ENCODE data around the gene TMEM44. TPM values are rescaled to one million over a fixed set of nuclear protein-coding genes. Genes with fewer than 3 reads are reported as not detected.
"Not testable (repeated sequence)": the region's sequence is repeated elsewhere in the genome, so short reads cannot be mapped to it uniquely, and the experiment has no call there.

TMEM44 gene
- polyA plus RNA-seq, 1 donor, result 25.8 TPM

- no peak for DNase-seq
Measured at GRCh38 chr3:194608981-194609380, 24.2 kb downstream of the TMEM44 start.

DNA sequence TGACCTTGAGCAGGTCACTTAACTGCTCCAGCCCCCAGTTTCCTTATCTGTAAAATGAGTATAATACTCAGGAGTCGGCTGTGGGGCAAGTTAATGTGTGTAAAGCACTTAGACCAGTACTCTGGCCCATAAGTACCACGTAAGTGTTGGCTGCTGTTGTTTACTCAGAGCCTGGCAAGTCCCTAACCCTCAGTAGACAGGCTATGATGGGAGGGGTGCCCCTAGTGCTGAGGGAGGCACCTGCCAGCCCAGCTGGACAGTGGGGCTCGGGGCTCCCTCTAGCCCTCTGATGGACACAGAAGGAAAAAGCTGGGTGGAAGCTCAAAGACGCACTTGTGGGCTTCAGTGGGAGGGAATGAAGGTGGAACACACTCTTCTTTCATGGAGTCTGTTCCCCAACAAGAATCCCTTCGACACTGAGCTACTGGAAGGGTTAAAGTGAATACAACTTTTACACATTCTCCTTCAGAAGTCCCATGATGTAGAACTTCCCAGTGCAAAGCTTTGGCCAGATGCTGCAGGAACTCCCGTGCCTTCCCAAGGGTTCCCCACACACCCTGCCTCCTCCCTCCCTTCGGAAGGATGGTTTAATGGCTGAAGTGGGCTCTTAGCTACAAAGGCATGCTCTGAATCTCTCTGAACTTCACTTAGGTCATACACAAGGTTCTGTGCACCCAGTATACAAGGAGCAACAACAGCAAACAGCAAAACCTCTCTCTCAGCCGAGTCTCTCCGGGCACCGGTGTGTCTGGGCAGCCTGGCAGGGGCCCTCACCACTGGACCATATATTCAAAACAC, 25.4 kb downstream of the TMEM44 start:
- no peak for DNase-seq

GRCh38 chr3:194606941-194607340, 26.3 kb downstream of the TMEM44 start:
- DNase-seq, result no peak

DNA sequence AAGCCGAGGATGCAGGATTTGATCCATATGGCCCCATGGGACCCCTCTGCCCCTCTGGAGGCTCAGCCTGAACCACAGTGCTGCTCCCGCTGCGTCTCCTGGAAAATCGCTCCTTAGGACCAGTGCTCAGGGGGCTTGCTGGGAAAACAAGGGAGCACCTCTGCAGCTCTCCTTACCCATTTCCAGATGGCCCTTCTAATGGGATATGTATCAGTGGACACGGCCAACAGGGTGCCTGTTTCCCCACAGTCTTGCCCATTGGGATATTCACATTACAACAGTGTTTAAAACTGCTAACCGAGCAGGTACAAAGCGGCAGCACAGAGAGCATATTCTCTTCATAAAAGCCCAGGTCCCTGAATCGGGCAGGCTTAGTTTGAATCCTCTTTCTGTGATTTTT, 27.1 kb downstream of the TMEM44 start:
- DNase-seq, result no peak

GRCh38 chr3:194605314-194605713, 27.9 kb downstream of the TMEM44 start:
- not testable (repeated sequence) for DNase-seq

- DNase-seq, result no peak
Measured at GRCh38 chr3:194604837-194605236, 28.4 kb downstream of the TMEM44 start.

DNA sequence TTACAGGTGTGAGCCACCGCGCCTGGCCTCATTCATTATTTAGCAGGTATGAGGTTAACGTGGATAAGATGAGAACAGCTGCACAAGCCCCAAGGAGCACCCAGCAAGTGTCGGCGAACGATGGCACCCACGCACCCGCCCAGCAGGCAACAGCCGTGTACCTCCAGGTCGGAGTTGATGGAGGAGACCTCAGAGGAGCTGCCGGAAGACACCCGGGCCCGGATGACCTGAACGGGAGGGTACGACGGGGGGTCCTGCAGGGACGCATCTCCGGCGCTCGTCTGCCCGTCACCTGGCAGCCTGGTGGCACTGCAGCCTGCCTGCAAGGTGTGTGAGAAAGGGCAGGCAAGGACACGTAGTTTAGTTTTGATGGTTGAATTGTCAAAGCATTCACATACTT, 29.1 kb downstream of the TMEM44 start:
- DNase-seq, result no peak

GRCh38 chr3:194602669-194603171, 30.5 kb downstream of the TMEM44 start:
- DNase-seq, result no peak

GRCh38 chr3:194598771-194599557, 34.3 kb downstream of the TMEM44 start:
- no peak for DNase-seq

DNA sequence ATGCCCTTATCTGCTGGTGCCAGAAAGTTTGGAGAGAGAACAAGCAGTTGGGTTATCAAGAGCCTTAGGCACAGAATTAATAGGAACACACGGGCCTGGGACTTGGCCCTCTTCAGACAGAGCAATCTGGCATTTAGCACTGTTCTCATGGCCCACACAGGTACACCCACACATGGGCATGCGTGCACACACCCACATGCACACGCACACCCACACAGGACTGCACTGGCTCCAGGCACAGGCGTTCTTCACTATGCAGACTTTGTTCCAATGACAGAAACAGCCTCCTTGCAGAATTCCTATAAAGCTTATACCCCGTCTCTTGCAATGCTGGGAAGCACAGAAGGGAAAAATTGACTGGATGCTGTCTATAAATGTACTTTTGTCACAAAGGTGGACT, 36.3 kb downstream of the TMEM44 start:
- no peak for DNase-seq

GRCh38 chr3:194592798-194593752, 40.1 kb downstream of the TMEM44 start:
- DNase-seq, result no peak

- DNase-seq, result no peak
Measured at GRCh38 chr3:194588741-194589140, 44.5 kb downstream of the TMEM44 start.

GRCh38 chr3:194588236-194588635, 45.0 kb downstream of the TMEM44 start:
- DNase-seq, result no peak

- no peak for DNase-seq
Measured at GRCh38 chr3:194587438-194587931, 45.7 kb downstream of the TMEM44 start.

GRCh38 chr3:194586836-194587235, 46.4 kb downstream of the TMEM44 start:
- no peak for DNase-seq

- DNase-seq, result no peak
Measured at GRCh38 chr3:194585880-194586281, 47.3 kb downstream of the TMEM44 start.

DNA sequence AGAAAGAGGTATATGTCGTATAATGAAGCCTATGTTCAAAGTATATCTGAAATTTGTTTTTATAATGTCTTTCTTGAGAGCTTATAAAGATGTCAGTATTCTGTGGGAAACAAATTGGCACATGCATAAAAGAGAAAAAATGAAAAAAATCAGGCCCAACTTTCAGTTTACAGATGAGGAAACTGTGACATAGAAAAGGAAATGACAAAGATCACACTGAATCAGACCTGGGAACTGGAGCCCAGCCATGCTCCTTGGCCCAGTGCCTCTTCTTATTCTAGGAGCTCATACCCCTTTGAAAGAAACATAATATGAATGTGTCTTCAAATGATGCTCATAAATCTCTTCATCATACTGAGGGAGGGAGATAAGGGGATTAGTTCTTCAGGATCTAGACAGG, 48.4 kb downstream of the TMEM44 start:
- no peak for DNase-seq

- DNase-seq, result no peak
Measured at GRCh38 chr3:194584320-194584776, 48.9 kb downstream of the TMEM44 start.

DNA sequence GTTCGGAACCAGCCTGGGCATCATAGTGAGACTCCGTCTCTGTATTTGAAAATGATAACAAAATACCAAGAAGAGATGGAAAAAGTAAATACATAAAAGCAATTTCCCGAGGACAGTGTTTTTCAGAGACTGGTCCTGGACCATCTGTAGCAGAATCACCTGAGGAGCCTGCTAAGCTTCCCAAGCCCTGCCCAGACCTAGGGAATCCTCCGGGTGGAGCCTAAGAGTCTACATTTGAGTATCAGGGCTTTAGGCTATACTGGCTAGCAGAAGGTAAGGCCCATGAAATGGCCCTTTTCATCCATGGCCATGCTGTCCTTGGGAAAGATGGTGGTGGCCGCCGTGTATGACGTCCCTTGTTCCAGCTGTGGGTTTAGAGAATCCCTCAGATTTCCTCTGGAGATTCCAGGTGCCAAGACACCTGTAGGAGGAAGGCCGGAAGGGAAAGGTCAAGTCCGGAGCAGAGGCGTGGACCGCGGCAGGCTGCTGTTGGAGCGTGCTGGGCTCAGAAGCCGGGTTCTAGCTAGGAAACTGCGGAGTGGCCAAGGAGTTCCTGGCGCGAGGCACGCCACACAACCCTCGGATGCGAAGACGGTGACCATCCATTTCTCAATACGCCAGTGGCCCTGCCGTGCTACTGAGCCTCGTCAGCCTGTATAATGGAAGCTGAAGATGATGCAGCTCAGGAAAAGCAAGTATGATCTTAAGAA, 50.9 kb downstream of the TMEM44 start:
- no peak for DNase-seq

DNA sequence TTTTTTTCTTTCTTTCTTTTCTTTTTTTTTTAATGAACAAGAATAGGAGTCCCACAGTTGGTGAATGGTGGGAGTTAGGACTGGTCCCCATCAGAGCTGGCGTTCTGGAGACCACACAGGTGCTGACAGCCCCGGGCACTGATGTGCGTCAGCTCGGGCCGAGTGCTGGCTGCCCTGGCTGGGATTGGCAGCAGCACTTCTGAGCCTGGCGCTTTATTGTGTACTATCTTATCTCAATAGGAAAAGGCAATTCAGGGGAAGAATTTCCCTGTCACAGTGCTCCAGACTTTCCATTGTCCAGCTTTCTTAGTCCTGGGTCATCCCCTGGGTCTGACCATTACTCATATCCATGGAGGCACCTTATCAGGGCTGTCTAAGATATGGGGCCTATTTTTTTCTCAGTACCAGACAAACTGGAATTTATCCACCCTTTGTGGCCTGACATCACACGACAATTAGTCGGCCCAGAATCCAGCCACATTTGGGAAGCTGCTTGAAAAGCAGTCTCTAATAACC, 54.1 kb downstream of the TMEM44 start:
- DNase-seq, result no peak

Data from hindlimb muscle (tissue), 1 donor.